GM18508 (cell line): Measurements from ENCODE around the gene DGKG.
A peak's percentile ranks its signal among the peaks of the same experiment; 100 is the strongest.

ENCODE experiments used
- ATAC-seq: cut with Tn5 transposase; IDR thresholded peaks from one replicate; pipeline ENCODE4 v1.9.1; 2021; ENCODE audit warnings: moderate number of reproducible peaks; ENCODE audit not compliant: insufficient read depth, unreplicated experiment

DGKG gene

DNA sequence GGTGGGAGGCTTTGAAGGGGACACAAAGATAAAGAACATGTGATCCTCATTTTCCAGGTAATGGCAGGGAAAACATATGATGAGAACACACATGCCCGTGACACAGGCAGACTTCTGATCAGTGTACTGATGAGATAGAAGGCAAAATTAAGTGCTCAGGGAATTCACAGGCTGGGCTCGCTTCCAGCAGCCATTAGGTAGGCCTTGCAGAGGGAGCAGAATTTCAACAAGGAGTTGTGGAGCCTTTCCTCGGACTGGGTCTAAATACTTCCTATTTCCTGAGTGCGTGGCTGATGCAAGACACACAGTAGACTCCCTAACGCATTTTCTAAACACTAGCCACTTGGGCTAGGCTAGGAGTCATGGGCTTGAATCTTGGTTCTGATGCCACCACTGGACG, 179.2 kb downstream of the DGKG start:
- ATAC-seq = no peak

DNA sequence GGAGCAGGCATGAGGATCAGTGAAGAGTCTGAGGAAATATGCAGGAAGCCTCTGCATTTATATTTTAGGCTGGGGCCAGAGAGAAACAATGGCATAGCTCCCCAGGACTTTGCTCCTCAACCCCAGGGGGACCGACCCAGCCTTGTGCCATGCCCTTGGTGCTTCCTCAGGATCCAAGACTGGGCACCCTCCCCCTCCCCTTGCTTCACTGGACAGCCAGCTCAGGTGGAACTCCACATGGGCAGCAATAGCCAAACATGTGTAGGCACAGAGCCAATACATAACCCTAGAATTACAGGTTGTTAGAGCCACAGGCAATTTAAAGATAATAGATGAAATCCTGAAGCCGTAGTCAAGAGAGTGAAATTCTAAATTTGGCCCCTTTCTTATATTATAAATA, 180.1 kb downstream of the DGKG start:
- ATAC-seq = no peak

DNA sequence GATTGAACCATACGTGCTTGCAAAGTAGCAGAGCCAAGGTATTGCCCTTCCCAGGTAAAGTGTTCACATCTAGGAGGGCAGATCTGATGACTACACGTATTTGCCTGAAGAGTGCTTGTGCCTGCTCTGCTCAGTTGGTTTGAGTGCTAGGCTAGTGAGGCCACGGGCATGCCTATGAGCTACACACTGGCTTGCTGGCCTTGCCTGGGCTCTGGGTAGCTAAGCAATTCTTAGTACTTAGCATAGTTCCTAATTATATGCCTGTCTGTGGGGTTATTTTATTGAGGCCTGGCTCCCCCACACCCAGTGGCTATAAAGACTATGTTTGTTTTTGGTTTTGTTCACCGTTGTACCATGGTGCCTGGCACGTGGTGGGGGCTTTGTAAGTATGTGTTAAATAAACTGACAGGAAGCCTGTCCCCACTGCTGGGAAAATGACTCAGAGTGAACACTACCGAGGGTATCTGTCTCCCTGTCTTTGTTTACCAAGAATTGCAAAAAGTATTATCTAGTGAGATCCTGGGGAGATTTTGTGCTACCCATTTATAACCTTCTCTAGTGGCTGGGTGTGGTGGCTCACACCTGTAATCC, 181.0 kb downstream of the DGKG start:
- ATAC-seq = no peak

DNA sequence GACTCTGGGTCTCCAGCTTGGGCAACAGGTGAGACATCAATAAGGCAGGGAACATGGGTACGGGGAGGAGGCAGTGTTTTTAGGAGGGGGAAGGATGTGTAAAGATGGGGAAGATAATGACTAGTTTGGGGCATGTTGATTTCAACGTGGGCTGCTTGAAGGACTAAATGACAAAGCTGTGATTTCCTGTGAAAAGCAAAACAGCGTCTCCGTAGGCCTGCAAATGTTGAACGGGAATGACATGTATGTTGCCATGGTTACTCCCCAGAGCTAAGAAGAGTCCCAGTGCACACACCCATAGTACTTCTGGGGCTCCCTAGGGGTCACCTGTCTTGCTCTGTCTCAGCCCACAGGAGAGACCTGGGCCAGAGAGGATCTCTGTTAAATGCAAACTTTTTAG, 181.9 kb downstream of the DGKG start:
- ATAC-seq = no peak

DNA sequence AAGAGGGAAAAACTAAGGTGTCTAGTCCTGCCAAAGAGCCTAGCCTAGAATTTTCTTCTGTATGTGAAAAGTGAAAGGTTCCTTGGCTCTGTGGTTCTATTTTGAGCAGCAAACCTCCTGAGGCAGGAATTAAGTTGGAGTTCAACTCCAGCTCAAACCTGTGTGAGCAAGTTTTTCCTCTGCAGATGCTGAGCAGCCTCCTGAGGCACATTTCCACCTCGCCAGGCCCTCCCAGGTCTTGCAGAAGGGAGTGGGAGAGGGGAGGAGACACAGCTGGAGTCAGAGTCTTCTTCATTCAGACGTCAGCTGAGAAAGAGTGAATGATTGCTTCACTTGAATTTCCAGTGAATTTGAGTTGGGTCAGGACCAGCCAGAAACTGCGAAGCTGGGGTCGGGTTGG, 183.6 kb downstream of the DGKG start:
- ATAC-seq = no peak

DNA sequence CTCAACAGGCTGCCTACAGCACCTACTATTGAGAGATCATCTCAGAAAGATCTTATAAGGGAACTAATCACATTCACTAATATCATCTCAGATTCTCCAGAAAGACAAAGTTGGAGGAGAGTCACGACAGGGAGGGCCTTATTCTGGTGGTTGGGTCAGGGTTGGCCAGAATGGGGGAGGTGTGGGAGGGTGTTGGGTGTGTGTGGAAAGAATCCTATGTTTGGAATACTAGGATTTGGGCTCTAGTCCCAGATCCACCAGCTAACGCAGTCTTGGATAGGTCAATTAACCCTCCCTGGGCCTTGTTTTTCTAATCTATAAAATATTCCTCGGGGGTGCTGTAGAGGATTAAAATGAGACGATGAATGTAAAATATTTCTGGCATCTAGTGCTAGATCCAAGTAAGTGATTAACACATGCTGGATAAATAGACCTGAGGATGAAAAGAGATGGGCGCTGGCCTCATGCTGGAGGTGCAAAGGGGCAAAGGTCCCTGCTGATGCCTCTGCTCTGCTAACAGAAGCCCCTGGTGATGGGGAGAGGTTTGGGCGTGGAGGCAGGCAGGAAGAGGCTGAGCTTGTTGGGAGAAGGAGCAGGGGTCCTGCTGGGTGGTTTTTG, 185.6 kb downstream of the DGKG start:
- no peak for ATAC-seq

DNA sequence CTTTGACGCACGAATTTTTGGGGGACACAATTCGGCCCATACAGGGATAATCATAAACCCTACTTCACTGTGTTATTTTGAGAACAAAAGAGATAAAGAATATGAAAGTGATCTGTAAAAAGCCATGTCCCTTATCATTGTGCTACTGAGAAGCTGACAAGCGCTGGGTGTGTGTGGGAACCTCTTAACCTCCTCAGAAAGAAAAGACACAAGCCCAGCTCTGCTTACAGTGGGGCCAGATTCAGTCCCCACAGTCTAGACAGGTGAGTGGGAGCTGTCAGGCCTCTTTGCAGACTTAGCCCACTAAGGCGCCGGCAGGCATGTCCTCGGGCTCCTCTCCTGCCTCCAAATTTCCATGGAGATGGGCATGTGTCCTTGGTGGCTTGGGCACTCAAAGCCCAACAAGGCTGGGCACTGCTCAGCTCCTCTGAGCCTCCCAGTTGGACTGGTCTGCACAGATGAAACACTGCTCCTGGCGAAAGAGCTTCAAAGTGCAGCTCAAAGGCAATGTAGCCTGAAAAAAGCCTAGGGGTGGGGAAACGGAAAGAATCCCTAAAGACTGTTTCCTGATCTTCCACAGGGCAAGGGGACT, 188.7 kb downstream of the DGKG start:
- ATAC-seq = no peak

DNA sequence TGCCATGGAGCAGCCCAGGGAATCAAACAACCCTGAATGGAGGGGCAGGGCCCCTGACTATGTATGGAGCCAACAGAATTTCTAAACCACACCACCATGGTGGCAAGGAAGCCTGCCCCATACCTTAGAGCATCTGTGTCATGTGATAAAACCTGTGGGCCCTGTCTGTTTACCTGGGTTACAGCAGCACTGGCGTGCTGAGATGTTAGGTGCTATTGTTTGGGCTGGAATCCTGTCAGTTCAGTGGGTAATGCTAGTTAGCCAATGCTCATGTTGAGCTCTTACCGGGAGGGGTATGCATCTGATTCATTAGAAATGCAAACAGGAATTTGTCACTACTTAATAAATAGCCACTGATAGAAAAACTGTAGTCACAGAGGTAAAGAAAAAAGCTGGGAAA, 189.7 kb downstream of the DGKG start:
- no peak for ATAC-seq

DNA sequence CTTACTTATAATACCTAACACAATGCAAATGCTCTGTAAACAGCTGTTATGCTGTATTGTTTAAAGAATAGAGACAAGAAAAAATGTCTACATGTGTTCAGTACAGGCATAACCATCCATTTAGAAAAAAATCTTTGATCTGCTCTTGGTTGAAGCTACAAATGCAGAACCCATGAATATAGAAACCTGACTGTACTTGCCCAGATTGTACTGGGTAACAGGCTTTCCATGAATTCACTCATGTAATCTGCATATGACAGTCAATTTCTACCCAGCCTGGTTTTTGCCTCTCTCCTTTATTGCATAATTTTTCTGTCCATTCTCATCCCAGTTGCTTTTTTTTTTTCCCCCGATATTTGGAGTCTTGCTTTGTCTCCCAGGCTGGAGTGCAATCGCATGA, 190.5 kb downstream of the DGKG start:
- ATAC-seq = no peak

DNA sequence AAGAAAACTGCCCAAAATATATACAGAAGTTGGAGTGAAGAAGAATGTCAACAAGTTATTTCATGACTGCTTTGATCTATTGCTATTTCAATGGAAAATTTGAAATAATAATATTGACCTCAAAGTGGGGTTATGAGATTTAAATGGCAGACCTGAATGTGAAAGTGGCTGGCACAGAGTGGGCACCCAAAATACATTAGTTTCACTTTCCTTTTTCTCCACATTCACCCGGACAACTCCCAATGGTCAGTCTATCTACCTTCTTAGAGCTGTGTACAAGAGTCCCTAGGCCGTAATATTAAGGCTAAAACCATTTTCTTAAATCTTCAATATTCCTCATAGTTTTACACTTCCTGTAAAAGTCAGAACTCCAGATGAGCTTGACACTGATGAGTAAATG, 191.5 kb downstream of the DGKG start:
- ATAC-seq = no peak

DNA sequence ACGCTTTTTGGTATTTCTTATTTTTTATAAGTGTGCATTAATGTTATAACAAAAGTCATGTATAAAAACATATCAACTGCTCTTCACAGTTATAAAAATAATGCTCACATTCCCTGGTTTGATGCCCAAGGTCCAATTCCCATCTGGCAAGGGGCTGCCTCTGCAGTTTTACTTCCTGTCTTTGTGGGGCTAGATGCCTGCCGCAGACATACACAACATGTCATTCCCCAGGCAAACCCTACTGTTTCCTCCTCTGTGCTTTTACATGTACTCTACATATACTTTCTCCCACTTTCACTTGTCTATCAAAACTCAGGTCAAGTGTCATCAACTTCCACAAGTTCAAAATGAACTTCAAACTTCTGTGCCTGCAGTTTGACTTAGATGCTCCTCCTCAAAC, 192.7 kb downstream of the DGKG start:
- ATAC-seq = no peak

DNA sequence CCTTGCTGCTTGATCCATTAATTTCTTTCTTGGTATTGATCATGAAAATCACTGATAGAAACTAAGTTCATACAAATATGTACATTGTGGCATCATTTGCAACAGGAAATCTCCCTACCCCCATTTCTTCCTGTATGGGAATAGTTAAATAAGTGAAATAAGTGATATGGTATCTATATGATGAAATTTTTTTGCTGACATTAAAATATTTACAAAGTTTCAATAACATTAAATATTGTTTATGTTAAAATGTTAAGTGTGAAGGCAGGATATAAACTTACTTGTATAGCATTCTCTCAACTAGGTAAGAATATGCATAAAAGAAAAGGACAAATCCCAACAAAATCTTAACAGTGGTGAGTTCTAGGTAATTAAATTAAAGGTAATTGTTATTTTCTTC, 193.1 kb downstream of the DGKG start:
- ATAC-seq = no peak

DNA sequence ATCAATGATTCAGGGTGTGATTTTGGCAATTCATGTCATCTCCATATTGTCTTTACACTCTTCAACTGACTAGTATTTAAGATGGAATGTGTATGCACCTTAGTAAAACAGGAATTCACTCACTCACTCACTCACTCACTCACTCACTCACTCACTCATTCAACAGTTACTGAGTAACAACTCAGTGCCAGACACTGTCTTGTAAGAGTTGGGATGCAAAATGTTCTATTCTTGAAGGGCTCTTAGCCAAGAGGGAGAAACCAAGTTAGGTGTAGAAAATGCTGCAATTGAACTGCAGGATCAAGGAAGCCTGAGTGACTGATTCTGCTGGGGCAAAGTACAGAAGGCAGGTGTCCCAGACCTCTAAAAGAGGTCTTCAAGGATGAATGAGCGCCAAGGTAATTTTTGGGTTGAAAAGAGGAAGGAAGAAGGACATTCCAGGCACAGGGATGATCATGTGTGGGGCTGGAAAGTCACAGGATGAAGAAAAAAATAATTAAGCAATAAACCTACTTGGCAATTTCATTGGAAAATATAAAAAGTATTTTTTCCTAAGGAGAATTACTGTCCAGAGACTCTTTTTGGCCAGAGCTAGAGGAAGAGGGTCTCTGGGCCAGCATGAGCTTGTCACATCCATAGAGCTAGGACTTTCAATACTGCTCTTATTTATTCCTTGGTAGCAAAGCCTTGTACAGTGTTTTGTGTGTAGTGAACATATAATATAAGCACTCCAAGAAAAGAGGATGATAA, 194.2 kb downstream of the DGKG start:
- no peak for ATAC-seq

DNA sequence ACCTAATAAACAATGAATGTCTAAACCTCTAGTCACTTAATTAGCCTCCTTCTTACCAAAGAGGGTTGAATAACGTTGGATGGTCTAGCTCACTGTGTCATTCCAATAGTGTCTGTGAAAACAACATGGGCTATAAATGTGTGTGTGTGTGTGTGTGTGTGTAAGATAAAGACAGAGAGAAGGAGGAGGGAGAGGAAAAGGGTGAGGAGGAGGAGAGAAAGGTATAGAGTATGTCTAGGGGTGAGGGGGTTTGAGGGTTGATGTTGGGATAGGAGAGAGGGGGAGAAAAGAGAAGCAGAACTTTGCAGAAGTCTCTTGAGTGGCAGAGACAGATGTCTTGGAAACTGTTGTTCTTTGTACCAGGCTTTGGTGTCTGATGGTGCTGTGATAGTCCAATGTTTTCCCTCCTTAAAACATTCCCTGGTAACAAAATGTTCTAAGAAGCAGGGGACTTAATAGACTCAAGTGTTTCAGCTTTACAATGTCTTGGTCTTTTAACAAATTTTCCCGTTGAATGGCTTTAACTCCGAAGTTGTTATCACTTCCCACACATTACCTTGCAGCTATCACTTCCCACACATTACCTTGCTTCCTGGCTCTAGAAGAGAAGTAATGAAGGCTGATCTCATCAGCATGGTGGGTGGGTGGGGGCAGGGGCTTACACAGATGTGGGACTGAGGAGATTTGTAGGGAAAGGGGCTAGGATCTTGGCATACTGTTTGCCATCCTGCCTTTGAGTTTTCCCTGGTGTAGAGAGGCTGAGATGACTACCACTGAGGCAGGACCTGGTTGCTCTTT, 195.3 kb downstream of the DGKG start:
- no peak for ATAC-seq

DNA sequence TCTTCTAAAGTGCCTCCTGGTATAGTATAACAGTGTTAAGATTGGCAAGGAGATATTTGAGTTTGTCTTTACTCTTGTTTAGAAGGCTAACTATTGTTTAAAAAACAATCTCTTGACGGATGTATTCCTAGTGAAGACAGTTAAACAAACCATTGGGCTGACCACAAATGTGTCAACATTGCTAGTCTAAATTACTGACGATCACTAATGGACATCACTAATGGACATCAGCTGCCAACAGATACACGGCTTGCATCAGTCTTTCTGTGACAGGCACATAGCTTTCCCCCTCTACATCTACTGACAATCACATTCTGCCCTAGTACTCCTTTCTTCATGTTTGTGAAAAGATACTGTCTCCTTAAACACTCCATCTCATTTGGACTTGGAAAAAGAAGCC, 196.0 kb downstream of the DGKG start:
- no peak for ATAC-seq

DNA sequence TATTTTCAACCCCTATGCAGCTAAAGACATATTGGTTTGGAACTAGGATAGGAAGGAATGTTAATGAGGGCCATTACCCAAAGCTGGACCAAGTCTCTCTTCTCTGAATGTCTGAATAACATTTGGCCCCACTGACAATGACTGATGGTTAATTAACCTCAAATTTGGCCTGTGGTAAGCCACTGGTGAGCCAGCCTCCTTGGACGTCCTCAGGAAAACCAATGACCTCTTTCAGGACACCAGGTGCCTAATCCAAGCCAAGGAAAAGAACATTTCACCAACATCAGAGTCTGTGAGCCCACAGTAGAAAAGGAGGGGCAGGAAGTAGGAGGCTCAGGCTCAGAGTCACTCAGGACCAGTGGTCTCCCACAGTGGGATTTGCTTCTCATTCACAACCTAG, 196.7 kb downstream of the DGKG start:
- no peak for ATAC-seq

DNA sequence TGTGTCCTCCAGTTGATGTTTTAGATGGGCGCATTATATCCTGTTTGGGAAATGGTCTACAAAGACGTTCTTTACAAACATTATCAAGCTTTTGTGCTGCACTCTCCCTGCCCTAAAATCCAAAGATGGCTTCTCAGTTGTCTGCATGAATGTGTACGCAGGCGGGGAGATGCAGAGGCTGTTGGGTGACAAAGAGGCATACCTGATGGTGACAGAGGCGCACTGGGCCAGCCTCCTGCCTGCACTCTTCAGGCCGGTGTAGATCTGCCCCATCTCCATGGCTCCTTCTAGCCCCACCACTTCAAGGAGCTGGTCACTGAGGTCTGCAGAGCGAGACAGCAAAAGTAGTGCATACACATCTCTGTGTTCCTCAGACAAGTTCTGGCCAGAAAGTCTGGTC, 197.3 kb downstream of the DGKG start:
- ATAC-seq = no peak

DNA sequence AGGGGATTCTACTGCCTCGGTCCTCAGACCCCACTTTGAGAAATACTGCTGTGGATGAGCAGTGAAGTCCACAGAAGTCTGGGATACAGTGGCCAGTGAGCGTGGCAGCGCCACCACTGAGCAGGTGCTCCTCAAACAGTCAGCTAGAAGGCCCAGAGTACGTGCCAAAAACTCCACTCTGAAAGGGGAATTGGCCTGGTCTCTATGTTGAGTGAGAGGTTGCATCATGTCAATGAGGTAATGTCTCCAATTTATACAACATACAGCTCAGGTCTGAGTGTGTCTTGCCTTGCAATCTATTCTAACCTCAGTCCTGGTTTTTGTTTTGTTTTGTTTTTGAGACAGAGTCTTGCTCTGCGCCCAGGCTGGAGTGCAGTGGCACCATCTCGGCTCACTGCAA, 199.8 kb downstream of the DGKG start:
- ATAC-seq = no peak

DNA sequence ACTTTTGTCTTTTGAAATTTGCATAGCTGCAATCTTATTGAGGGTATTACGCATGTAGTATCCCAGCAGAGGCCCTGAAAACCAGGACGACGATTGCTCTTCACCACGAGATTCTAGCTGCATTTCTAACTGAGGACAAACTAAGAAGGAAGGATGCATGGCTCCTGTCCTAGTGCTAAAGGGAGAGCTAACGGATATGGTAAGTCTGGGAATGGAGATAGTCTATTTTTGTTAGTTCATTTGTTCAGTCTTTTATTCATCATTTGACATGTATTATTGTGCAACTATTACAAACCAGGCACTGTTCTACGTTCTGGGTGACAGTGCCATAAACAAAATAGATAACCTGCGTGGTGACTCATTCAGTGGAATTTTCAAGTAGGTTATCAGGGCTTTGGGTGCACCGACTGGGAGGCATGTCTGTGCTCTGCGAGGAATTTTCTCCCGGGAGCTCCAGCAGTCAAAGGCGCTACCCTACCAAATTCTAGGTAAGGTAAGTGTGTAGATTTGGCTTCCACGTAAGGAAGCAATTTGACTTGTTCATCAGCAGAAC, 201.3 kb downstream of the DGKG start:
- no peak for ATAC-seq

DNA sequence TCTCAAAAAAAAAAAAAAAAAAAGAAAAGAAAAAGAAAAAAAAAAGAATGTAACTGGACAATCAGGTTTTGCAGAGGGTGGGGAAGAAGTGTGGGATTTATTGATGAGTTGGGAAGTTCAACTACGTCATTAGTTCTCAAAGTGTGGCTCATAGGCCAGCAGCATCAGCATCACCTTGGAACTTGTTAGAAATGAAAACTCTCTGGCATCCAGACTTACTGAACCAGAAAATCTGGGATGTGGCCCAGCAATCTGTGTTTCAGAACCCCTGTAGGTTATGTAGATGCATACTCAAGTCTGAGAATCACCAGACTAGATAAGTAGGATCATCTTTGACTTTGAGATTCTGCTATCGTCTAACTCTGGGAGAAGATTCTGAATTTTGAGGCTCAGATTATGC, 207.4 kb downstream of the DGKG start:
- no peak for ATAC-seq

DNA sequence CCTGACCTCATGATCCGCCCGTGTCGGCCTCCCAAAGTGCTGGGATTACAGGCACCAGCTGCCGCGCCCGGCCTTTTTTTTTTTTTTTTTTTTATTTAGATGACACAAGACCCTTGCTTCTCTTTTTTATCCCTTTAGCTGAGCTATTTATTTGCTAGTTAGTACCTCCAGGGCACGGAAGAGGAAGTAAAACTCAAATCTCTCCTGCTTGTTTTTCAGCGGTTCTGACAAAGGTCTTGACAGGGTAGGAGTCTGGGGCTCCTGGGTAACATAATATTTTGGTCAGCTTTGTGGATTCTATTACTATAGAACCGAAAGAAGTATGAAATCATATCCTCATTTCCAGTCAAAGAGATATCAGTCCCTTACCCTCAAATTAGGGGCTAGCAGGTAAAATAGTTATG, 209.1 kb downstream of the DGKG start:
- ATAC-seq = peak; percentile 80
